Activated CD4-positive, alpha-beta T cell treated with anti-CD3 and anti-CD28 coated beads, Interleukin-2, amount 50 U/mL, for 1 hour (primary cell): ENCODE data around the gene ECE1.
"Not testable (repeated sequence)": the region's sequence is repeated elsewhere in the genome, so short reads cannot be mapped to it uniquely, and the experiment has no call there.

Experiments
- DNase-seq: peaks from one replicate; pipeline ENCODE4 v3.0.0-alpha.2; 2020

ECE1 gene

DNA sequence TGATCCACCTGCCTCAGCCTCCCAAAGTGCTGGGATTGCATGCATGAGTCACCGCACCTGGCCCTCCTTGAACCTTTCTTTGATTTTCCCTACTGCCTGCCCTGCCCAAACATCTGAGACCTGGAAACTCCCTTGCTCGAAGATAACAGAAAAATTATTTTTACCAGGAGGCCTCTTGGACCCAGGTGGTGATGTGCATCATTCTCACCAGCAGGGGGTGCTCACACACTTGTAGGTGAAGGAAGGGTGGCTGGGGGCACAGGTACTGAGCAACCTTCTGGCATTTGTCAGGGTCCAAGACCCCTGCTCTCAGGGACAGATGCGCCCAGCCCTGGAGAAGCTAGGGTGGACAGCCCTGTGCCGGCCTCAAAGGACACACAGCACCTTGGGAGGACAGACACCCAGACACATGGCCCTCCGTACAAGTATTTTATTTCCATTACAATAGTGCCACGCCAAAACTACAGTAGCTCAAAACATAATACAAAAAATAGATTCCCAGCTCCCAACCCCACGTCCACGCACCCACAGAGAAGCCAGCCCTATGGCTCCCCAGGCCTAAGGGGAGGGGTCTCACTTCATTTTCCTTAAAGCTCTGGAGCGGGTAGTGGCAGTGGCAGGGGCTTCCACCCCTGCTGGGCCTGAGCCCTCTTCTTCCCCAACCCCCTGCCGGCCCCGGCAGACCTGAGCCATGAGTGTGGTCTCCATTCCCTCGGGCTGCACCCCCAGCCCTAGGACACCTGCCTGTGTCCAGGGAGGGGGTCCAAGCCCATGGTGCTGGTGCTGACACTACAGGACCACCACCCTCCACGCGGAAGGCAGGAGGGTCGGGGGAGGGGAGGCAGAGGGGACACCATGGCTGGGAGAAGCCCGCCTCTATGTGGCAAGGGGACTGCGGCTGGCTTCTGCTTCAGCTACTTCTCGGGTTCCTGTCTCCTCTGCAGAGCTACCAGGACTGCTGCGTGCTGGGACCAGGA is 73.1 kb downstream of the ECE1 start:
- peak; percentile 69 for DNase-seq

GRCh38 chr1:21212126-21212525 is 78.1 kb downstream of the ECE1 start:
- DNase-seq, result no peak

- DNase-seq, result not testable (repeated sequence)
Measured at GRCh38 chr1:21208137-21208700, 82.0 kb downstream of the ECE1 start.

DNA sequence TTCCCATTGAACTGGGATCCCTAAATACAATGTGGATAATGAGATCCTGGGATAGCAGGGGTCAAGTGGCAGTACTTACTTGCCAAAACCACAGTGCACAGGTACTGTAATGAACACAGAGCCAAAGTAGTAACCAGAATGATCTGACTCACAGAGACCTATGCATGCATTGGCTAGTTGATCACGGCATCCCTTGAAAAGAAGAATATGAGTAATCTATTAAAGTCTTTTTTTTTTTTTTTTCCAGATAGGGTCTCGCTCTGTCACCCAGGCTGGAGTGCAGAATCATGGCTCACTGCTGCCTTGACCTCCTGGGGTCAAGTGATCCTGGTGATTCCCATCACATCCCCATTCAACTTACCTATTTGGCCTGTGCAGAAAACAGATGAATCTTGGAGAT is 84.1 kb downstream of the ECE1 start:
- no peak for DNase-seq

- no peak for DNase-seq
Measured at GRCh38 chr1:21205416-21205815, 84.8 kb downstream of the ECE1 start.

DNA sequence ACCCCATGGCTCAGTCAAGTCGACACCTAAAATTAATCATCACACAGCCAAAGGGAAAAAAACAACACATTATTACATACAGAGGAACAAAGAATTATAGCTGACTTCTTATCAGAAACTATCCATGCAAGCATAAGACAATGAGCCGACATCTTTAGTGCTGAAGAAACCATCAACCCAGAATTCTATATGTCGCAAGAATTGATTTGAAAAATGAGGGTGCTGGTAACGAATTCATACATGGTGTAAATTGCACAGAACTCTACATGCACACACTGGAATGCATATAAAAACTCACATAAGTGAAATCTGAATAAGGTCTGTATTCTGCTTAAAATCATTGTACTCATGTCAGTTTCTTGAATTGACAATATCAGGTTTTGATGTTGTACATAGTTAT is 88.6 kb downstream of the ECE1 start:
- no peak for DNase-seq

- DNase-seq, result not testable (repeated sequence)
Measured at GRCh38 chr1:21201238-21201637, 89.0 kb downstream of the ECE1 start.

- no peak for DNase-seq
Measured at GRCh38 chr1:21200767-21201166, 89.5 kb downstream of the ECE1 start.

DNA sequence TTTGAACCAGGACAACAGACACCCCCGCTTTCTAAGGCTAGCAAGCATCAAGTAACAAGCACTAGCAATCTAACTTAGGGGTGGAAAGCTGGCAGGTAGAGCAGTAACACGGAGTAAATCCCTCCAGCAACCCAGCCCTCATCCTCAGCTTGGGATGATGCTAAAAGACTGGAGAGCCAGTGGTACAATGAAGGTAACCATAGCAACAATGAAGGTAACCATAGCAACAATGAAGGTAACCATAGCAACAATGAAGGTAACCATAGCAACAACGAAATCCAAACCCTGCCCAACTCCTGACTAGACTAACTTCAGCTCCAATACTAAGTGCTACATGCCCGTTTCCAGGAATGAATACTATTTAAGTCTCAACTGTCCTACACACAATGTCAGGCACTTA is 91.3 kb downstream of the ECE1 start:
- no peak for DNase-seq

GRCh38 chr1:21192871-21193270 is 97.4 kb downstream of the ECE1 start:
- no peak for DNase-seq

GRCh38 chr1:21192284-21192683 is 98.0 kb downstream of the ECE1 start:
- DNase-seq, result no peak

GRCh38 chr1:21190771-21191170 is 99.5 kb downstream of the ECE1 start:
- DNase-seq, result not testable (repeated sequence)

DNA sequence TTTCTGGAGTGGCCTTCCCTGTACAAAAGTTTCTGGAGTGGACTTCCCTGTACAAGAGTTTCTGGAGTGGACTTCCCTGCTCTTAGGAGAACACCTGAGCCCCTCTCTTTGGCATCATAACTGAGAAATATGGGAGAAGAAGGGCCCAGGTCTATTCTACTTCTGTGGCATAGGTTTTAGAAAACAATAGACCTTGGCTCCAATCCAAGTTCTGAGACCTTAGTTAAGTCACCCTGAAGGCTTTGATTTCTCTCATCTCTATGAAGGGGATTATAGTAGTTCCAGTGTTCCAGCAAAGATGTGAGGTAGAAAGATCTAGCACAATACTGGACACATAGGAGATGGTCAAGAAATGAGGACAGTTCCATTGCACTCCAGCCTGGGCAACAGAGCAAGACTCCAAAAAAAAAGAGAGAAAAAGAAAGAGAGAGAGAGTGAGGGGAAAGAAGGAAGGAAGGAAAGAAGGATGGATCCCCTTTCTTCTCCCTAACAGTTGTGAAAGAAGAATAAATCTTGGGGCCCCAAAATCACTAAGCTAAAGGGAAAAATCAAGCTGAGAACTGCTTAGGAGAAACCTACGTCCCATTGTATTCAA is 100.3 kb downstream of the ECE1 start:
- no peak for DNase-seq

DNA sequence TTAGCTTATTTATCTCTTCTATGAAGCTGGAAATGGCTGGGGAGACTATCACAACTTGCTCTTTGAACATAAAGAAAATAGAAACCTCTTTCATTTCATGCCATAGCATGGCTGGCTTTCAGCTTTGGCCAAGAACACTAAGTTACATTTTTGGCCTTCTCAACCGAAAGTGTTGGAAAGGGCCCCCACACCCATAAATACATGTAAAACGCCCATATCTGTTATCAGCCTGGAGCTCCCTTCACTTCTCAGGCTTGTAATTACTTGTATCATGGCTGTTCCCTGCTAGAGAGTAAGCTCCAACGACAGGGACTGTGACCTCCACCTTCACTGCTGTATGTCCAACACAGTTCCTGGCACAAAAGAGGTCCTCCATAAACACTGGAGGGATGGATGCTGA is 100.8 kb downstream of the ECE1 start:
- DNase-seq, result no peak

DNA sequence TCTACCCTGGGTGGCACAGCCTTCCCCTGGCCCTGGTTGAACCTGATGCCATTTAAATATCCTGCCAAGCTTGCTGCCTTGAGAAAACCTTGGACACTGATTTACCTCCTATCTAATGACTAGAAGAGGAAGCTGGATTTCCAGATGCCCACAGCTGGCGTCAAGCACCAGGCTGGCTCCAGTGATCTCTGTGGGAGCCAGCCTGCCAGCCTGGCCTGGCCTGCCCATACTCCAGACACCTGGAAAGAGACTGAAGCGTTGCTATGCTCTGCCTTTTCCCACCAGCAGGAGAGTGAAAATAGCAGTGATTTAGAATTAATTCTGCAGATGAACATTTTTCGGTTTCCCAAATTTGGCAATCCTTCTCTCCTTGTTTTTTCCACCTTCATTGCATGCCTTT is 102.0 kb downstream of the ECE1 start:
- DNase-seq, result no peak

- no peak for DNase-seq
Measured at GRCh38 chr1:21185221-21185731, 105.0 kb downstream of the ECE1 start.

DNA sequence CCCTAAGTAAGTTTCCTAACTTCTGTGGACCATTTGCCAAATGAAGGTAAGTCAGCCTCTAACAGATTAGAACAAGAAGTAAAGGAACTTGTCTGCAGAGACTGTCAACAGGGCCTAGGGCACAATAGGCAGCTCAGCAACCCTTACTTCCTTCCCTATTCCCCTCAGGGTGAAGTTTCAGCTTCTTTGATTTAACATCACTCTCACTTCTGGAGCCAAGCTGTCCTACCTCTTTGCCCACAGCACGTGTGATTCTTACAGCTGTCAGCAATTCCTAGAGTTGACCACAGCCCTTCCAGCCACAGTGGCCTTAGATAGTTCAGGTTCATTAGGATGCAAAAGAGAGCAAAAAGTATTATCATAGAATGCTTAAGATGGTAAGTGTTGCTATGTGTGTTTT is 106.0 kb downstream of the ECE1 start:
- no peak for DNase-seq

- no peak for DNase-seq
Measured at GRCh38 chr1:21182181-21182731, 108.0 kb downstream of the ECE1 start.

DNA sequence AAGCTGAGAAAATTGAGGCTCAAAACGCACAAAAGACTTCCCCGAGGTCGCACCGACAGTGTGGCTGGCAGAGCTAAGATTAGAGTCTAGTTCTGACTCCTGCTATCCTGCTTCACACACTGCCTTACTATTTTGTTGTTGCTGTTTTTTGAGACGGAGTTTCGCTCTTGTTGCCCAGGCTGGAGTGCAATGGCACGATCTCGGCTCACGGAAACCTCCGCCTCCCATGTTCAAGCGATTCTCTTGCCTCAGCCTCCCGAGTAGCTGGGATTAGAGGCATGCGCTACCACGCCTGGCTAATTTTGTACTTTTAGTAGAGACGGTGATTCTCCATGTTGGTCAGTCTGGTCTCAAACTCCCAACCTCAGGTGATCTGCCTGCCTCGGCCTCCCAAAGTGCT is 112.0 kb downstream of the ECE1 start:
- not testable (repeated sequence) for DNase-seq

DNA sequence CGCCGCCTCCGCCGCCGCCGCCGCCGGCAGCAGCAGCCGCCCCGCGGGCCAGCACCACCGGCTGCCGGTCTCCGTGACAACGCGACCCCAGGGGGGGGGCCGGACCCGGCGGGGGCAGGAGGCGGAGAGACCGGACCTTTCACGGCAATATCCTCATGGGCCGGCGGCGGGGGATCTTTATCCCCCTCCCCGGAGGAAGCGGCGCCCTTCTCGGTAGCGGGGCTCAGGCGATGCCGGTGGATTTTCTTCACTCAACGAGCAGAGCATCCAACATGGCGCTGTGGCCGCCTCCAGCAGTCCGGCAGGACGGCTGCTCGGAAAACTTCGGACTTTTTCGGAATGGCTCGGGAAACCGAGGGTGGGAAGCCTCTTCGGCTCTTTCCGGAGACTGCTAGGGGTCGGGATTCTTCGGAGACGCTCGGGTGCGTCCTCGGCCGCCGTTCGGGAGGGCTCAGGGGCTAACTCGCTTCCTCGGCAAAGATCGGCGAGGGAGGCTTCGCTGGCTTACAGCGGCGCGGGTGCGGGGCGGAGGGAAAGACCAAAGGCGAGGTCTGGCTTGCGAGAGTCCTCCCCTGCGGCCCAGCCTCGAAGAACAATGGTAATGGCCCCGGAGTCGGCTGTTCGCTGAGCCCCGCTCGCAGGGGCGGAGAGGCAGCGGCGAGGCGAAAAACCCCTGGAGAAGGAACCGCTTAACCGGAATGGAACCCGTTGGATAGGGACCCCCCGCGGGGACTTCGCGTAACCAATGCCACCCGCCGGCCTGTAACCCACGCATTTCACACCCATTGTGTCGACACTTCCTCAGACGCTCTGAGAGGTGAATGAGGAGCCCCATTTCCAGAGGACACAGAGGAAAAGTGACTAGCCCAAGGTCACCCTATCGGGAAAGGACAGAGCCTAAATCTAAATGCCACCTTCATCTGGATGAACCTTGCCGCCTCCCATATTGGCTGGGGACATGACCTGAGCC is 113.4 kb downstream of the ECE1 start, which contains the start of gene EIF4G3:
EIF4G3 (minus strand) TSS at position 312 of the 970 bp plus-strand sequence. CDS start 174,155 bp downstream, outside the sequence.
- peak; percentile 100 for DNase-seq

DNA sequence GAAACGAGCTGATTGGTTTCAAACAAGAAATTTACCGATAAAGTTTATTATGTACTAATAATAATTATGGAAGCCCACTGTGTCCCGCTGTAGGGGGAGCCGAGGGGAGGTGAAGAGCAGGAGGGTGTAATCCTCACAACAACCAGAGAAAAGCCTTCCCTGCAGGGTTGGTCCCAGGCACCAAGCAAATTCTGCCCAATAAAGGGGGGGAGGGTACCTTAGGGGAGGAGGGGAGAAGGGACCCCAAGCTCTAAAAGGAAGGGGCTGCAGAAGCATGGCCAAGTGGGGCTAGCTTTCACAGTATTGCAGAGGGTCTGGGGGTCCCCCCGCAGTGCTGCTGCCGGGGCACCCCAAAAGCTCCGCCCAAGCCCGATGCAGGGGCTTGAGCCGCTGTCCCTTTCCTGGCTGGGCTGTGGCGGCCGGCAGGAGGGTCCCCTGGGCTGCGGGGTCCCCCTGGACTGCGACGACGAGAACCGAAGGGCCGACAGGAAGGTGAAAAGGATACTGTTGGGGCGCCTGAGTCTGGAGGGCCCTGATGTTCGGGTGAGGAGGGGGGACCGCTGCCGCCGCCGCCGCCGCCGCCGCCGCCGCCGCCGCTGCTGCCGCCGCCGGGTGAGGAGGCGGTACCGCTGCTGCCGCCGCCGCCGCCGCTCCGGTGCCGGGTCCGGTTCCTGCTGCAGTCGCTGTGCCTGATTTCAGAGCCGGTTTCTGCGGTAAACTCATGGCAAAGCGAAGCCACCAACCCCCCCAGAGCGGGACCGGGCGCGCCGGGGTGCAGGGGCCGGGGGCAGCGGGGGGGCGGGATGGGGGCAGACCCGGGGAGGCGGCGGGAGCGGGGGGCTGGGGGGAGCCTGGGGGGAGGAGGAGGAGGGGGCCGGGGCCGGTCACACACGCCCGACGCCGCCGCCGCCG is 114.3 kb downstream of the ECE1 start:
- DNase-seq, result peak; percentile 42
